SK-N-SH (cell line): ENCODE results near the gene CCDC40. TPM values are rescaled to one million over a fixed set of nuclear protein-coding genes. Genes with fewer than 3 reads are reported as not detected.

Experiments
- CTCF ChIA-PET: fragments of 300-600, 350-600 bp; formaldehyde crosslinking; extraction: SDS; loops from one replicate; lab custom pipeline; 2021; lab: Yijun Ruan, JAX
- POLR2A ChIA-PET: fragments of 350-600 bp; sonication (Branson Sonifier 250); formaldehyde crosslinking; extraction: SDS; loops from one replicate; lab custom pipeline; 2020; ENCODE audit warnings: antibody characterized with exemption, inconsistent platforms; lab: Yijun Ruan, JAX
- DNase-seq: peaks from one replicate; pipeline ENCODE4 v3.0.0; 2012
- H2AFZ ChIP-seq: fragments of 200-600 bp; sonication (generic); 2 replicates; pipeline ENCODE4 v1.8.1; 2016; ENCODE audit warnings: antibody characterized with exemption, mild to moderate bottlenecking, low read depth
- H3F3A ChIP-seq: fragments of 200-600 bp; sonication (generic); replicated peaks from 2 replicates; pipeline ENCODE3; 2016; ENCODE audit warnings: antibody characterized with exemption, mild to moderate bottlenecking; ENCODE audit not compliant: insufficient read depth
- H3K27ac ChIP-seq, 2 experiments: fragments of 200-500 bp in 1 of 2; fragments of 200-600 bp in 1 of 2; sonication (Bioruptor generic) in 1 of 2; sonication (generic), shearing (Covaris generic) in 1 of 2; 2 replicates each; pipeline versions ENCODE4 v1.5.1 to v1.6.1; 2014 to 2016; ENCODE audit warnings: low read depth in 2 of 2, inconsistent platforms in 1 of 2, low read length in 1 of 2, mild to moderate bottlenecking in 1 of 2, mixed read lengths in 1 of 2
- H3K27me3 ChIP-seq: fragments of 200-600 bp; sonication (generic), shearing (Covaris generic); 2 replicates; pipeline ENCODE4 v1.6.1; 2016; ENCODE audit warnings: mixed run types; ENCODE audit not compliant: insufficient read depth
- H3K36me3 ChIP-seq, 2 experiments: fragments of 200-500 bp in 1 of 2; fragments of 200-600 bp in 1 of 2; sonication (Bioruptor generic) in 1 of 2; sonication (generic) in 1 of 2; replicated peaks in 1 of 2; 2 replicates each; pipeline versions ENCODE3 to v1.5.1; 2014 to 2016; ENCODE audit warnings: low read length in 1 of 2, mild to moderate bottlenecking in 1 of 2; ENCODE audit not compliant: insufficient read depth in 2 of 2, control insufficient read depth in 1 of 2
- H3K4me1 ChIP-seq, 2 experiments: fragments of 200-500 bp in 1 of 2; fragments of 200-600 bp in 1 of 2; sonication (Bioruptor generic) in 1 of 2; sonication (generic), shearing (Covaris generic) in 1 of 2; 2 replicates each; pipeline versions ENCODE4 v1.5.1 to v1.6.1; 2014 to 2016; ENCODE audit warnings: low read depth in 1 of 2, low read length in 1 of 2, mixed run types in 1 of 2; ENCODE audit not compliant: insufficient read depth in 2 of 2, control insufficient read depth in 1 of 2
- H3K4me2 ChIP-seq: fragments of 200-600 bp; sonication (generic), shearing (Covaris generic); 2 replicates; pipeline ENCODE4 v1.6.1; 2017; ENCODE audit warnings: mixed run types
- H3K4me3 ChIP-seq, 2 experiments: fragments of 200-500 bp in 1 of 2; fragments of 200-600 bp in 1 of 2; sonication (Bioruptor generic) in 1 of 2; sonication (generic), shearing (Covaris generic) in 1 of 2; 2 replicates each; pipeline versions ENCODE4 v1.5.1 to v1.8.1; 2014 to 2016; ENCODE audit warnings: low read depth in 2 of 2, inconsistent platforms in 1 of 2, low read length in 1 of 2, mild to moderate bottlenecking in 1 of 2, mixed read lengths in 1 of 2, moderate library complexity in 1 of 2
- H3K79me2 ChIP-seq: fragments of 200-600 bp; sonication (generic); 2 replicates; pipeline ENCODE4 v1.8.1; 2017; ENCODE audit warnings: mild to moderate bottlenecking; ENCODE audit not compliant: insufficient read depth
- H3K9ac ChIP-seq: fragments of 200-600 bp; sonication (generic); 2 replicates; pipeline ENCODE4 v1.6.1; 2017; ENCODE audit warnings: mixed run types
- H3K9me2 ChIP-seq: fragments of 200-600 bp; sonication (generic); 2 replicates; pipeline ENCODE4 v1.6.1; 2017; ENCODE audit warnings: mixed run types
- H3K9me3 ChIP-seq: fragments of 200-600 bp; sonication (generic); 2 replicates; pipeline ENCODE4 v1.6.1; 2017; ENCODE audit warnings: mixed run types, mild to moderate bottlenecking, moderate library complexity
- H4K20me1 ChIP-seq: fragments of 200-600 bp; sonication (generic); 2 replicates; pipeline ENCODE4 v1.6.1; 2017; ENCODE audit warnings: mild to moderate bottlenecking, mixed run types; ENCODE audit not compliant: insufficient read depth
- EP300 ChIP-seq, 2 experiments: IDR thresholded peaks; 2 replicates each; pipeline versions ENCODE4 v1.4.0 to v1.6.1; 2012; ENCODE audit warnings: borderline replicate concordance in 1 of 2, low read depth in 1 of 2, low read length in 1 of 2
- EZH2phosphoT487 ChIP-seq: fragments of 200-600 bp; sonication (generic); IDR thresholded peaks from 2 replicates; pipeline ENCODE4 v1.6.1; 2017; ENCODE audit warnings: low read depth, mixed run types, mild to moderate bottlenecking, antibody characterized with exemption, moderate library complexity, borderline replicate concordance
- GABPA ChIP-seq: IDR thresholded peaks from 2 replicates; pipeline ENCODE4 v1.4.0; 2012; ENCODE audit warnings: low read depth, mild to moderate bottlenecking
- JUND ChIP-seq: IDR thresholded peaks from 2 replicates; pipeline ENCODE4 v1.4.0; 2012
- MAX ChIP-seq: IDR thresholded peaks from 2 replicates; pipeline ENCODE4 v1.4.0; 2012; ENCODE audit warnings: low read depth
- MEF2A ChIP-seq: IDR thresholded peaks from 2 replicates; pipeline ENCODE4 v1.4.0; 2012; ENCODE audit warnings: low read depth, borderline replicate concordance
- MXI1 ChIP-seq: IDR thresholded peaks from 2 replicates; pipeline ENCODE4 v1.6.1; 2012; ENCODE audit warnings: mild to moderate bottlenecking, low read depth, low read length, improper control_type of control experiment
- NFIC ChIP-seq: IDR thresholded peaks from 2 replicates; pipeline ENCODE4 v1.4.0; 2012; ENCODE audit warnings: borderline replicate concordance
- NRF1 ChIP-seq: IDR thresholded peaks from 2 replicates; pipeline ENCODE4 v1.6.1; 2012; ENCODE audit warnings: low read depth, mild to moderate bottlenecking, low read length
- PBX3 ChIP-seq: IDR thresholded peaks from 2 replicates; pipeline ENCODE4; 2012
- POLR2AphosphoS5 ChIP-seq: IDR thresholded peaks from 2 replicates; pipeline ENCODE4 v1.6.1; 2012; ENCODE audit warnings: low read depth, low read length
- RCOR1 ChIP-seq: fragments of 150-350 bp; IDR thresholded peaks from 2 replicates; pipeline ENCODE4 v1.6.1; 2017; ENCODE audit warnings: antibody characterized with exemption, low read length
- RFX5 ChIP-seq: IDR thresholded peaks from 2 replicates; pipeline ENCODE4 v1.6.1; 2012; ENCODE audit warnings: mild to moderate bottlenecking, improper control_type of control experiment, low read length
- SMC3 ChIP-seq: IDR thresholded peaks from 2 replicates; pipeline ENCODE4 v1.6.1; 2012; ENCODE audit warnings: low read depth, low read length, improper control_type of control experiment
- TAF1 ChIP-seq: IDR thresholded peaks from 2 replicates; pipeline ENCODE4 v1.6.1; 2012; ENCODE audit warnings: low read depth, mild to moderate bottlenecking, low read length, moderate library complexity, borderline replicate concordance
- TCF12 ChIP-seq: IDR thresholded peaks from 2 replicates; pipeline ENCODE4 v1.4.0; 2012
- YY1 ChIP-seq: IDR thresholded peaks from 2 replicates; pipeline ENCODE4 v1.4.0; 2012; ENCODE audit warnings: low read depth, mild to moderate bottlenecking
- ZBTB33 ChIP-seq: IDR thresholded peaks from 2 replicates; pipeline ENCODE4 v1.4.0; 2012; ENCODE audit warnings: low read depth, borderline replicate concordance
- WGBS: methylation state at CpG from one replicate; pipeline ENCODE4 v1.1.6; 2017; ENCODE audit warnings: low lambda C conversion rate; 5-methylcytosine and 5-hydroxymethylcytosine counted together
- polyA plus RNA-seq, 3 experiments: library from polyadenylated mRNA; depleted of rRNA; stranded (reverse); fragments of >200 nt; gene quantifications; 2 replicates each; pipeline ENCODE4 v1.2.3, GENCODE V29; 2012

CCDC40 gene
- polyA plus RNA-seq, 1 of the 3 experiments (the other 2 are of a cell fraction): 17.3 TPM

- no peak for TF ChIP-seq GABPA
- TF ChIP-seq MXI1: no peak
- no peak for TF ChIP-seq MEF2A
- TF ChIP-seq YY1: no peak
- TF ChIP-seq JUND: no peak
- no peak for TF ChIP-seq MAX
- no peak for TF ChIP-seq RFX5
- TF ChIP-seq RCOR1: no peak
- TF ChIP-seq NFIC: no peak
- no peak for TF ChIP-seq SMC3
- no peak for TF ChIP-seq TCF12
- TF ChIP-seq EP300 (IDR thresholded peaks at IDR 0.05; ENCODE audit: borderline replicate concordance in 1 of 2, low read depth in 1 of 2, low read length in 1 of 2): no peak
- TF ChIP-seq EZH2phosphoT487: no peak
- TF ChIP-seq POLR2AphosphoS5: no peak
- no peak for TF ChIP-seq ZBTB33
- TF ChIP-seq NRF1: no peak
- TF ChIP-seq PBX3: no peak
- TF ChIP-seq TAF1: no peak
- H3K27ac ChIP-seq: no peak overlapping the region
- 80% methylated on average over 8 of the region's 8 CpGs for WGBS
- H3K9ac ChIP-seq: no peak overlapping the region
- DNase-seq: no peak
- no peak overlapping the region for H3K4me3 ChIP-seq
- H3K4me1 ChIP-seq: no peaks in the 10 kb centered on the region
- peaks cover 10% of the 10 kb centered on the region for H3F3A ChIP-seq
- ChIA-PET POLR2A (interaction anchor here (3.0 kb wide), 1 partner anchor 14 kb away, joined by 10 read pairs; the partner anchor contains the start of gene GAA), CTCF (interaction anchor here (1.0 to 5.8 kb wide), 5 partner anchors 10 to 109 kb away, joined by 3 to 37 read pairs (median 4); partner anchors contain the start of gene GAA)
- no peak overlapping the region for H3K4me2 ChIP-seq
- no peaks in the 10 kb centered on the region for H3K79me2 ChIP-seq
- H3K9me3 ChIP-seq: no peaks in the 10 kb centered on the region
- H3K9me2 ChIP-seq: no peaks in the 10 kb centered on the region
- no peaks in the 10 kb centered on the region for H4K20me1 ChIP-seq
- H3K36me3 ChIP-seq: peaks cover 0 to 5% of the 10 kb centered on the region in 2 experiments
- H2AFZ ChIP-seq: no peak overlapping the region
- no peaks in the 10 kb centered on the region for H3K27me3 ChIP-seq
These were observed 78.7 kb downstream of the CCDC40 start for GRCh38 chr17:80115159-80115558.
